OCI-LY3 (cell line): ENCODE data around the gene EVX1.

Experiments used
- CTCF ChIP-seq: fragments of 200-600, 300-600 bp; sonication (generic); IDR thresholded peaks from 2 replicates; pipeline ENCODE4 v1.5.1; 2014; ENCODE audit warnings: antibody characterized with exemption, low read length, low read depth
- EZH2phosphoT487 ChIP-seq: fragments of 200-600 bp; shearing (Covaris generic); IDR thresholded peaks from 2 replicates; pipeline ENCODE4 v1.6.1; 2018; ENCODE audit warnings: antibody characterized with exemption, mixed run types, low read depth

- TF ChIP-seq CTCF (no peak), EZH2phosphoT487 (no peak)
Observed at GRCh38 chr7:27212497-27213432, 29.8 kb upstream of the EVX1 start.
